ENCODE data around the gene DHX16.

GRCh38 chr6:30647242-30648116, 25.3 kb downstream of the DHX16 start:
- peak; percentile 21 to 24 for TF ChIP-seq POLR2A (IDR thresholded peaks at IDR 0.05)
- no peak for TF ChIP-seq POLR2AphosphoS5 (IDR thresholded peaks at IDR 0.05)
- TF ChIP-seq EP300 (IDR thresholded peaks at IDR 0.05) = no peak

All from gastroesophageal sphincter (tissue), 2 donors.